GM18858 (cell line): ENCODE data around the gene TMEM37.
"Not testable (repeated sequence)": the region's sequence is repeated elsewhere in the genome, so short reads cannot be mapped to it uniquely, and the experiment has no call there.

Experiments
- ATAC-seq: cut with Tn5 transposase; IDR thresholded peaks from one replicate; pipeline ENCODE4 v1.9.1; 2021; ENCODE audit not compliant: unreplicated experiment

The TMEM37 gene, protein sequence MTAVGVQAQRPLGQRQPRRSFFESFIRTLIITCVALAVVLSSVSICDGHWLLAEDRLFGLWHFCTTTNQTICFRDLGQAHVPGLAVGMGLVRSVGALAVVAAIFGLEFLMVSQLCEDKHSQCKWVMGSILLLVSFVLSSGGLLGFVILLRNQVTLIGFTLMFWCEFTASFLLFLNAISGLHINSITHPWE

DNA sequence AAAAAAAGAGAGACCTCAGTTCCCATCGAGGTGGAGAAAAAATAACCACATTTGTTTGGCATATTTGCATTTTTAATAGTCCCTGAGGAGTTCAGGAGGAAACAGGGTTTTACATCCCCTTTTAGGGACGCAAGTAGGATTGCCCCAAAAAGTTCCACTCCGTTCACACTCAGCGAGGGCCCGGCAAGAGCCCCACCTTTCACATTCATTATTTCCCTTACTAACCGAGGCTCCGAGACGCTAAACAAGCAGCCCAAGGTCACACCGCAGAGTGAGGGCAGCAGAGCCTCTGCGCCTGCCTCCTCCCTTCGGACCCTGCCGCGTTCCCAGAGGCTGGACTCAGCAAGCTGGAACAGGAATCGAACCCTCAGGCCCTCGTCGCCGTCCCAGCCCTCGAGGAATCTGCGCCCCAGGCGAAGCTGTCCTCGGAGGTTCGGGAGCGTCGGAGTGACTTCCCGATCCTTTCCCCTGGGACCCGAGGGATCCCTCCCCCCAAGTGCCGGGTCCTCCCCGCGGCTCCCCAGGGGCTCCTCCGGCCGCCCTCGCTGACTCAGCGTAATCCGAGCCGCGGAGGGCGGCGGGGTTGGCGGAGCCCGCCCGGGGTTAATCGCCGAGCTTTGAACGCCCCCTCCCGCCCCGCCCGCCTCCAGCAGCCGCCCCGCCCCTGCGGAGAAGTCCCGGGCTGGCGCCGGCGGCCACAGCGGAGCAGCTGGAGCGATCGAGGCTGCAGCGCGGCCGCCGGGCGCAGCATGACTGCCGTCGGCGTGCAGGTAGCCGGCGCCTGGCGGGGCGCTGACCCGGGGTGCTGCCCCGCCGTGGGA, at the start of gene TMEM37:
Gene TMEM37, plus strand, starts transcription at position 700 of the 821 bp plus-strand sequence. Its CDS starts 50 bp downstream, at position 750.
- ATAC-seq = peak; percentile 62

DNA sequence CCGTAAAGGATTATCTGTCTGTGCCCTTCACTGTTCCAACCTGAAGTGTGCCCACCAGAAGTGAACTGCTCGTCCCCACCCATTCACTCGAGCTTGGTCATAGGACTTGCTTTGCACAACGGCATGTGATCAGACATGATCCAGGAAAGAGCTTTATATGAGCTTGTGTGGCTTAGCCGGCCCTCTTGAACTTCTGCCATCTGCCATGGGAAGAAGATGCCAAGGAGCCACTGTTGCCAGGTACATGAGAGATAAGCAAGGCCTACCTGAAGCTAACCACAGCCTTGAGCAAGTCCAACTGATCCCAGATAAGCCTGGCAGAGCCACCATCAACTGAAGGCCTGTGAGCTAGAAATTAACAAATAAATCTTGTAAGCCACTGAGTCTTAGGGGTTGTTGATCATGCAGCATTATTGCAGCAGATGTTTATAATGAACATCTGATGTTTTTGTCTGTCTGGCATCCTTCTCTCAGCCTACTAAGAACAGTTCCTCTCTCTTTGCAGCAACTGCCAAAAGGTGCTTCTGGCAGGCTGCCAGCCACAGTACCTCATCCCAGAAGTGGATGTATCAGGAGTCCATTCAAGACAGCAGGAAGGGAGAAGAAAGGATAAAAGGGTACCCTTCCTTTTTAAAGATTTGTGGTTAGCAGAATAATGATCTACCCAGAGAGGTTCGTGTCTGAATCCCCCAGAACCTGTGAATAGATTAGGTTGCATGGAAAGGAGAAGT, 48.1 kb upstream of the TMEM37 start:
- no peak for ATAC-seq

DNA sequence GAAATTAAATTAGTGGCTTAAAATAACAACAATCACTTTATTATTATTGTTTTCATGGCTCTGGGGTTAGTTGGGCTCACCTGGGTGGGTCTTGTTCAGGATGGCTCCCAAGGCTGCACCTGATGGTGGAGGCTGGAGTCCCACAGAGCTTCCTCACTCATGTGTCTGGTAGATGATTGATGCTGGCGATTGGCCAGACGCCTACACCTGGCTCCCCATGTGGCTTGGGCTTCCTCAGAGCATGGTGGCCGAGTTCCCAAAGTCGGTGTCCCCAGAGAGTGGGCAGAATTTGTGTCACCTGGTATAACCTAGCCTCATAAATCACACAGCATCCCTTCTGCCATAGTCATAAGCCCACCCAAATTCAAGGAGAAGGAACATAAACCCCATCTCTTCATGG, 46.7 kb upstream of the TMEM37 start:
- ATAC-seq = no peak

DNA sequence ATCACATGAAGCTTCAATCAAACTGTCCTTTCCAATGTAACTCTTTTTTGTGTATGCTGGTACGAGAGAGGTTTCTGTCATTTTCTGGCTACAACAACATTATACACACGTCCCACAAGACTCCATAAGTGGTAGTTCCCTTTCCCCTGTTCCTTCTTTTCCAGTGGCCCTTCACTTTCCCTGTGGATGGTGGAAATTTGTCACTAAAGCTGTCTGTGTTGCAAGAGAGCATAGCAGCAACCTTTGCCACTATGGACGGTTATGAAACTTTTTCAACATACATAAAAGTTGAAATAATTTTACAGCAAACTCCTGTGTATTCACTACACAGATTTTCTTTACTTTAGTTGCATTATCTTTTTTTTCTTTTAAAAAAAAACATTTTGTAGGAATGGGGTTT, 46.2 kb upstream of the TMEM37 start:
- ATAC-seq = no peak

DNA sequence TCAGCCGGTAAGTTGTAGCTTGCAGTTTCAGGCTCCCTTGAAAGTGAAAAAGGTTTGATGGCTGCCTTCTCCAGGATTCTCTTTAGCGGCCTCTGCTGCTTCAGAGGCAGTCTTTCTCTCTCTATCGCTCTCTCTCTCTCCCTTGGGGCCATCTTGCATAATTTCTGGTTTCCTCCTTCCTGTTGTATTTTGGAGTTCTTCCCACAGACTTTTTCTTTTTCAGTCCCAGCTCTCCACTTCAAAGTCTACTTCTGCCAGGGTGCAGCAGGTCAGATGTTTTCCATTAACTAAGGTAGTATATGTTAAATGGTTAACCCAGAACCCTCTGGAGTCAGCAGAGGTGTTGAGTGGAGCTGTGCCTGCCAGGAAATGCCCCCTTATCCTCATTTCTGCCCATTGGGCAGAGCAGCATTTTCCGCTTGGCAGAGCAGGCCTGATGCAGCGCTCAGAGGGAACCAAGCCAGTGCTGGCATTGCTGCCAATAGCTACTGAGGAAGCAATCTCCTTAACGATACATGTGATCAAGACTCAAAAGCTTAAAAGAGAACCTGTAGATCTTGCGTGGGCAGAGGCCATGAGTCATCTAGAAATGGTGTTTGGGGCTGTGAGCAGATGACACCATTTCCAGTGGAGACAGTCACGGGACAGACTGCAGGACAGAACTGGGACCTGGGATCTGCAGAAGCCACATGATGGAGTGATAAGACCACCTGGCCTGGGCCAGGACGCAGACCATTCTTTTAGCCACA, 44.1 kb upstream of the TMEM37 start:
- ATAC-seq = peak; percentile 88

DNA sequence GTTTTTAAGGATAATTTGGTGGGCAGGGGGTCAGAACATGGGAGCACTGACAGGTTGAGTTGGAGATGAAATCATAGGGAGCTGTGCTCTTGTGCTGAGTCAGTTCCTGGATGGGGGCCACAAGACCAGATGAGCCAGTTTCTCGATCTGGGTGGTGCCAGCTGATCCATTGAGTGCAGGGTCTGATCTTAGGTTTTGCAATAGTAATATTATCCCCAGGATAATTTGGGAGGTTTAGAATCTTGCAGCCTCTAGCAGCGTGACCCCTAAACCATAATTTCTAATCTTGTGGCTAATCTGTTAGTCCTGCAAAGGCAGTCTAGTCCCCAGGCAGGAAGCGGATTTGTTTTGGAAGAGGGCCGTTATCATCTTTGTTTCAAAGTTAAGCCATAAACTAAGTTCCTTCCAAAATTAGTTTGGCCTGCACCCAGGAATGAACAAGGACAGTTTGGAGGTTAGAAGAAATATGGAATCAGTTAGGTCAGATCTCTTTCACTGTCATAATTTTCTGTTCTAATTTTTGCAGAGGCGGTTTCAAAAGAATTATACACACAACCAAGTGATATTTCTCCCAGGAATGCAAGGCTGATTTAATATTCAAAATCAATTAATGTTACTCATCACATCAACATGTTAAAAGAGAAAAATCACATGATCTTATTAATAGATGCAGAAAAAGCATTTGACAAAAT, 41.9 kb upstream of the TMEM37 start:
- ATAC-seq = no peak

DNA sequence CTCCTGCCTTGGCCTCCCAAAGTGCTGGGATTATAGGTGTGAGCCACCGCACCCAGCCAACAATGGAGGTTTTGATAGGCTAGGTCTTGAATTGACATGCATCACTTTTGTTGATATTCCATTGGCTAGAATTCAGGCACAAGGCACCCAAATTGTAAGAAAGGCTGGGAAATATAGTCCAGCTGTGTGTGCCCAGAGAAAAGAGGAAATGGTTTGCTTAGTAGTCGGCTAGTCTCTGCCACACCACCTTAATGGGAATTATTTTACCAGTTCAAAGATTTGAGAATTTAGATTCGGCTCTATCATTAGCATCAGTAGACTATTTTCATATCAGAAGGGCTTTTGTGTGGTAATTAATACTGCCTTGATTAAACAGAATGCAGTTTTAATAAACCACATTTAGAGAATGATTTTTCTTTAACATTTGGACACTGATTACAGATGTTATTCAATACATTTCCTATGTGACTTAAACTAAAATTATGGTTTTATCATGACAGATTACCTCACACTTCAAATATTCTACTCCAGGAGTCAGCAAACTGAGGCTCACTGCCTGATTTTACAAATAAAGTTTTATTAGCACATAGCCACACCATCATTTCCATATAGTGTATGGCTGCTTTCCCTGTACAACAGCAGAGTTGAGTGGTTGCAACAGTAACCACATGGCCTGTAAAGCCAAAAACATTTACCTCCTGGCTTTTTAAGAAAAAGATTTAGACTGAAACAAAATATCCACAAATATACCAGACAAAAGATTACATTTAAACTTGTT, 37.5 kb upstream of the TMEM37 start:
- ATAC-seq = no peak

DNA sequence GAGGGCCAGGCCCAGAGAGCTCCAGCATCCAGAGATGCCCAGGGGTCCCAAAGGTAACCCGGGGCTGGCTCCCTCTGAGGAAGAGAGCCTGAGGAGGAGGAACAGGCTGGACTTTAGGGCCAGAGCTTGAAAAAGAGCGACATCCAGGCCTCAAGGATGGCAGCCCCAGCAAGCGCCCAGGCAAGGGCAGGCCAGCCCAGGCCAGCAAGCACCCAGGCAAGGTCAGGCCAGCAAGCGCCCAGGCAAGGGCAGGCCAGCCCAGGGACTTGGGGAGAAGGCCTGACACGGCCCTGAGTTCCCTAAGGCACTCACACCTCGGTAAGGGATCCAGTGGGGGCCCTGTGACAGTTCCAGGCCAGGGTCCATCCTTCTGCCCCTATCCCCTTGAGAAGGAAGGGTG, 34.5 kb upstream of the TMEM37 start:
- no peak for ATAC-seq

DNA sequence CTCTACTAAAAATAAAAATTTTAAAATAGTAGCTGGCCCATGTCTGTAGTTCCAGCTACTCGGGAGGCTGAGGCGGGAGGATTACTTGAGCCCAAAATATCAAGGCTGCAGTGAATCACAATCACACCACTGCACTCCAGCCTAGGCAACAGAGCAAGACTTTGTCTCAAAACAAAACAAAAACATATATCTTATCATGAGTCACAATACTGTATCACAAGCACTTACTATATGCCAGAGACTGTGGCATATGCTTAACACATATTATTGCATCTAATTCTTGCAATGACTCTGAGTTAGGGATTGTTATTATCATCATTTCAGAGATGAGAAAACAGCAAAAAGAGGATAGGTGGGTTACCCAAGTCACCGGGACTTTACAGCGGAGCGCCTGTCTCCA, 29.5 kb upstream of the TMEM37 start:
- ATAC-seq = no peak

DNA sequence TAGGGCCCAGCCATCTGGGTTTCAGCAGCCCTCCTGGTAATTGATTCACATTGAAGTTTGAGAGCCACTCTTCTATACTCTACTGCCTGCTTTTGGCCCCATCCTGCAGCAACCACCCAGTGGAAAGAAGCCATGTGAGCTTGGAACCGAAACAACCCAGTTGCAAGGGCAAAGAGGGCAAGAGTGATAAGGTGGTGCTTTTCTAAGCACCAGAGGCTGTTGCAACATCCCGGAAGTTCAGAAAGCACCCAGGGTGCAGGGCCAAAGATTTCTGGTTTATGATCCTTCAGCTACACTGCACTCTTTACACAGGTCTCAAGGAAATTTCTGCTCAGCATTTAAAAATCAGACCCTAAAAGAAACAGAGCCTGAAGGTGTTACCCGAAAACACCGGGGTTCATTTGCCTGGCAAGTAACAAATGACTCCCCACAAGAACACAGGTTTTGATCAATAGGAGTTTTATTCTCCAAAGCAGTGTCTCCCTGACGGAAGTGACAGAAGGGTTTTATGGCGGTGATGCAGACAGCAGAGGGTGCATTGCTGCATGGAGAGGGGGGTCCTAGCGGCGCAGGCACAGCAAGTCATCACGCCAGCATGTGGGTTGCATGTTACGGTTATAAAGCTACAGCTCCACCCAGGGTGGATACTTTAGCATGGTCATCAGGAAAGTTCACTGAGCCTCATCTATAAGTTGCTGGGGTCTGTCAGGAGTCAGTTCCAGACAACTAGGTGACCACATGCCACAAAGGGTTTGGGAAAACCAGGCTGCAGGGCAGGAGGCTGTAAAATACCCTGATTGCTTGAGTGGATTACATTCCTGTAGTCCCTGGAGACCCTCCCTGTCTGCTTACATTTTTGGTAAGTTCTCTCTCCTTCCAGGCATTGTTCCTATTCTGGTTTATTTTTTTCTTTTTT, 28.8 kb upstream of the TMEM37 start:
- ATAC-seq = no peak

DNA sequence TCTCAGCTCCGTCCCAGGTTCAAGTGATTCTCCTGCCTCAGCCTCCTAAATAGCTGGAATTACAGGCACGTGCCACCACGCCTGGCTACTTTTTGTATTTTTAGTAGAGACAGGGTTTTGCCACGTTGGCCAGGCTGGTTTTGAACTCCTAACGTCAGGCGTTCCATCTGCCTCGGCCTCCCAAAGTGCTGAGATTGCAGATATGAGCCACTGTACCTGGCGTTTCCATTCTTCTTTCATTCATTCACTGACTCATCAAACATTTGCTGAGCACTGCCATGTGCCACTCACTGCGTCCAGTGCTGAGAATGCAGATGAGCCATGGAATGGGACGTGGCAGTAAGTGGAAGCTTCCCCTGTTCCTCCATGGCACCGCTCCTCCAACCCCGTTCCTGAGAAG, 28.0 kb upstream of the TMEM37 start:
- ATAC-seq = not testable (repeated sequence)

DNA sequence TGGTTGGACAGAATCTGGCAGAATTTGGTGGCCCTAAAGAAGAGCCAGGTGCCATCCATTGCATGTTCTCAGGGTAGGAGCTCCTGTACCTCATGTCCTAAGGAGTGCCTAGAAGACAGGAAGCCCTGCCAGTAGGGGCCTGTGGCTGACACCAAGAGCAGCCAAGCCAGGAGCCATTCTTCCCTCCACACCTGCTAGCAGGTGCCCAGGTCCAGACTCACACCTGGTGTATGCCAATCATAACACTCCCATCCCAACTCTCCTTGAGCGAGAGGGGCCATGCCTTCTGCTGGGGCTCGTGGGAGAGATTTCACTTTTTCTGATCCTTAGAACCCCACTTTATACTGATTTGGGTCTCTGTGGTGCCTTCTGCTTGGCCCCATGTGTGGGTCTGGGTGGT, 26.5 kb upstream of the TMEM37 start:
- no peak for ATAC-seq

DNA sequence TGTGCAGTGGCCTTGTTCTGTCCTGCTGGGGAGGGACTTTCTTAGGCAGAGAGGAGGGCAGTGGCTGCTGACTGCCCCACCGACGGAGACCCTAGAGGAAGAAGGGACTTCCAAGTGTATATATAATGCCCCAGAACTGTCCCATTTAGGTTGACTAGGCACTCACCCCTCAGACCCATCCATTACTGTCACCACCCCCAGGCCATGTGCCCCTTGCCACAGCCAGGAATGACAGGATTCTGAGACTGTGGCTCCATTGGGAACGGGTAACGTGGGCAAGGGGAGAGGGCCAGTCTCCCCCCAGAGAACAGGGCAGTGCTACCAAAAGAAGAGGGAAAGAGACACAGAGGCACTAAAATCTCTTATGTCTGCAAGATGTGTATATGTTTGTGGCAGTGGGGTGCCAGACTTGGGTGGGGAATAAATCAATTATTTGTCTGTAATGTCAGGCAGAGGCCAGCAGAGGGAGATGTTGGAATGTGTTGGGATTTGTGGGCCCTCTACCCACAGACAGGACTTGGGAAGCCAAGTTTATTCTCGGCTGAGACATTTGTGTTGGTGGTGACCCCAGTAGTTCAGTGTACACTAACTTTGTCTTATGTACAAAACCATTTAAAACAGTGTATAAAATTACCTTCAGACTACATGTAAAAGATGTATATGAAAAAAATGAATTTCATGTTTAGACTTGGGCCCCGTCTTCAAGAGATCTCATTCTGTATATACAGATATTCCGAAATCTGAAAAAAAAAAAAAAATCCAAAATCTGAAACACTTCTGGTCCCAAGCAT, 24.0 kb upstream of the TMEM37 start:
- no peak for ATAC-seq

DNA sequence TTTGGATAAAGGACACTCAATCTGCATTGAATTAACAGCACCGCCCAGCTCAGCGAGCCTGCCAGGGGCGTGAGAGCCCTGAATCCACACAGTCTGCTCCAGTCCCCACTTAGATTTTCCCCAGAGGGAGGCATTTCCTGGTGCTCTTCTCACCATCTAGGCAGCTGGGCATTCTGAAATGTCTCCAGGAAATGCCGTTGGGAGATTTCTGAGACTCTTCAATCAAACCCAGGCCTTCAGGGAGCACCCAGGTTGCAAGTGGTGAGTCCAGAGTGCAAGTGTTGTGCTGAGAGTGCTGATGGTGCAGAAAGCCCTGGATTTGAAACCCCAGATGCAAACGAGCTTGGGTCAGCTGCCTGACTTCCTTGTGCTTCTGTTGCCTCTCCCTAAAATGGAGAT, 23.4 kb upstream of the TMEM37 start:
- no peak for ATAC-seq

DNA sequence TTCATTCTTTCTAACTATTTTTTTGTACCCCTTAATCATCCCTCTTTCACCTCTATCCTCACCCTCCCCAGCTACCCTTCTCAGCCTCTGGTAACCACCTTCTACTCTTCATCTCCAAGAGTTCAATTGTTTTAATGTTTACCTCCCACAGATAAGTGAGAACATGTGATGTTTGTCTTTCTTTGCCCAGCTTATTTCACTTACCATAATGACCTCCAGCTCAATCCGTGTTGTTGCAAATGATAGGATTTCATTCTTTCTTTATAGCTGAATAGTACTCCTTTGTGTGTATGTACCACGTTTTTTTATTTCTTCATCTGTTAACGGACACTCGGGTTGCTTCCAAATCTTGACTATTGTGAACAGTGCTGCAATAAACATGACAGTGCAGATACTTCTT, 22.1 kb upstream of the TMEM37 start:
- ATAC-seq = no peak

DNA sequence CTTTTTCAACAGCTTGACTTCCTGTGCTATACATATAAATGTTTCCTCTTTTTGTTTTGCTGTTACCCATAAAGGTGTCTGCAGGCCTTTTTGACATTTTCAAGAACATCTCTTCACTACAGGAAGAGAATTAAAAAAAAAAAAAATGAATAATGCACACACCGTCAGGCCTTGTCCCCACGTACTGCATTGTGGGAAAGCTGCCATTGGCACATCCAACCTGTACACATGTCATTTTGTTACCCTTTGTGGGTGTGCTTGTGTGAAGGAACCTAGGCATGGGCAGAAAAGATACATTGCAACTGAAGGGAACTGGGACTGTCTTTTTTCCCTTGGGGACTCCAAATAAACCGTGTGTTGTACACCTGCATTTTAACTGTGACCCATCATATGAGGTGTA, 16.8 kb upstream of the TMEM37 start:
- no peak for ATAC-seq

DNA sequence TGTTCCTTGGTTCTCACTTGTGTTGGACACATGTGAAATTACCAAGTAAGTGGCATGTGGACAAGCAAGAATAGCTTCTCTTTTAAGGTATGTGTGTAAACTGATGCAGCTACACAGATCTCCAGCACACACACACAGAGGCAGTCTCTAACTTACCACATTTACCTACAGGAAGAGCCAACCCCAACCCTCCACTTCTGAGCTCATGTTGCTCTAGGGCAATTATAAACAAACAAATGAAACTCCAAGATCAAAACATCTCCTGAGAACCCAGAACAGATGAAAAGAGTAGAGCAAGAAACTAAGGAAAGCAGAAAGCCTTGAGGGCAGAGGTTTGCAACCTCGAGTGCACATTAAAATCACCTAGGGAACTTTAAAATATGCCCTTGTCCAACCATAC, 16.0 kb upstream of the TMEM37 start:
- ATAC-seq = no peak

DNA sequence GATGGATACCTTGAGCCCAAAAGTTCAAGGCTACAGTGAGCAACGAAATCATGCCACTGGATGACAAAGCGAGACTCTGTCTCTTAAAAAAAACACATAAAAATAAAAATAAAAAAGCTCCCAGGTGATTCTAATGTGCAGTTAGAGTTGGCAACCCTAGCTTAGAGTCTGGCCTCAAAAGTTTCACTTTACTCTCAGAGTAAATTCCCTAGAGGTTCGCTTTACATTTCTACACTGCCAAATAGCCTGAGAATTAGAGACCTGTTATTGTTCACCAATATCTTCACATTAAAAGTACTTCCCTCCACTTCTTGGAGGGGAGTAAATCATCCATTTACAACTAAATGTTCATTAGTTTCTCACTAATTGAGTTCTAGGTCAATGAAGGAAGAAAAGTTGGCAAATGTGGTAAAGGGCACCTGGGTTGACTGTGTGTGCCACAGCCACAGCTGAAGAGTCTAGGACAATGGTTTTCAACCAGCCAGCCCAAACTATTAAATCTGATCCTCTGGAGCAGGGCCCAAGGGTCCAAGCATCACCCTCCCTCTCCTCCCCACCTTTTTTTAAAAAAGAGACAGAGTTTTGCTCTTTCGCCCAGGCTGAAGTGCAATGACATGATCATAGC, 15.2 kb upstream of the TMEM37 start:
- ATAC-seq = no peak
